ENCODE measurements around the gene COL23A1. TPM values are rescaled to one million over a fixed set of nuclear protein-coding genes. Genes with fewer than 3 reads are reported as not detected.
"Not testable (repeated sequence)": the region's sequence is repeated elsewhere in the genome, so short reads cannot be mapped to it uniquely, and the experiment has no call there.

Gene COL23A1
- total and polyA plus RNA-seq, 2 of the 8 experiments (the other 6 are each of a cell fraction or from before 2014, with no cell fraction given) = 3.1 to 4.7 TPM

DNA sequence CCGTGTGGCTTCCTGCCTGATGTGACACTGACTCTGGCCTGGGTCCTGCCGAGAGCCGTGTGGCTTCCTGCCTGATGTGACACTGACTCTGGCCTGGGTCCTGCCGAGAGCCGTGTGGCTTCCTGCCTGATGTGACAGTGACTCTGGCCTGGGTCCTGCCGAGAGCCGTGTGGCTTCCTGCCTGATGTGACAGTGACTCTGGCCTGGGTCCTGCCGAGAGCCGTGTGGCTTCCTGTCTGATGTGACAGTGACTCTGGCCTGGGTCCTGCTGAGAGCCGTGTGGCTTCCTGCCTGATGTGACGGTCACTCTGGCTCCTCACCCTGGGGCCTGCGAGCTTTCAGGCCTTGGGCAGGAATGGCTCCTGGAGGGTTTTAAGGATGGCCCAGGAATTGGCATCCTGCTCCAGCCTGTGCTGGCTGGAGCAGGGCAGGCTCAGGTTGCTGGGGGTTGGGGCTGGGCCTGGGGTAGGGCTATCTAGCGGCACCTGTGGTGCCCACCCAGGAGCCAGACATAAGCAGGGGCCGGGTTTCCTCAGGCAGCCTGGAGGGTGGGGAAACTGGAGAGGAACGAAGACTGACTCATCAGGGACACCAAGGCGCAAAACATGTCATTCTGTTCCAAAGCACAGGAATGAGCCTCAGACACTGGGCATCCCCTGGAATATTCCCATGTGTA, 350.4 kb downstream of the COL23A1 start:
- H3K9me3 ChIP-seq (ENCODE audit: insufficient read depth in 2 of 2, low read depth in 1 of 2, low read length in 1 of 2); H3K79me2 ChIP-seq (ENCODE audit: control insufficient read depth in 1 of 2, insufficient read depth in 2 of 2, low read length in 2 of 2); H2AK5ac ChIP-seq (ENCODE audit: low read depth, low read length); H2BK20ac ChIP-seq (ENCODE audit: low read length); CTCF ChIA-PET (ENCODE audit: partially characterized antibody); H3K56ac ChIP-seq (replicated peaks; ENCODE audit: insufficient read length, low read depth, low read length); H4K5ac ChIP-seq (ENCODE audit: insufficient read length, low read depth, low read length); H3K4me3 ChIP-seq (ENCODE audit: extremely low read depth in 1 of 4, insufficient read depth in 2 of 4, low read depth in 3 of 4, low read length in 4 of 4); H3K18ac ChIP-seq (ENCODE audit: extremely low read depth, low read length); H3K4me2 ChIP-seq (ENCODE audit: insufficient read depth in 1 of 2, low read depth in 2 of 2, low read length in 2 of 2); H3K27ac ChIP-seq (ENCODE audit: low read depth, low read length); H4K91ac ChIP-seq (replicated peaks; ENCODE audit: insufficient read length, low read length); FAIRE-seq; H3K27me3 ChIP-seq (replicated peaks in 1 of 4; ENCODE audit: control insufficient read depth in 3 of 4, extremely low read depth in 1 of 4, insufficient read depth in 3 of 4, low read length in 3 of 4); H4K20me1 ChIP-seq (replicated peaks in 1 of 2; ENCODE audit: control insufficient read depth in 1 of 2, insufficient read depth in 2 of 2, low read length in 2 of 2); H3K4me1 ChIP-seq (replicated peaks in 1 of 4; ENCODE audit: control insufficient read depth in 3 of 4, insufficient read depth in 4 of 4, low read length in 3 of 4); H3K79me1 ChIP-seq (ENCODE audit: low read depth, low read length); H2BK120ac ChIP-seq (replicated peaks; ENCODE audit: low read depth, low read length); H3K4ac ChIP-seq (replicated peaks; ENCODE audit: insufficient read length, low read depth, low read length); H3K23me2 ChIP-seq (ENCODE audit: low read depth, low read length); H2BK5ac ChIP-seq (ENCODE audit: low read depth, low read length); H2AFZ ChIP-seq (ENCODE audit: low read length); H3K23ac ChIP-seq (ENCODE audit: insufficient read length); H3K9ac ChIP-seq (replicated peaks in 1 of 4; ENCODE audit: extremely low read depth in 1 of 4, low read depth in 3 of 4, low read length in 3 of 4); H3K36me3 ChIP-seq (ENCODE audit: control insufficient read depth in 2 of 4, insufficient read depth in 4 of 4, low read length in 3 of 4); H2BK12ac ChIP-seq (ENCODE audit: low read depth, low read length); H4K8ac ChIP-seq (ENCODE audit: extremely low read depth, insufficient read depth, low read length); H3K14ac ChIP-seq (ENCODE audit: insufficient read length); DNase-seq (ENCODE audit: low read depth in 1 of 2, low spot score in 2 of 2); H2BK15ac ChIP-seq (ENCODE audit: low read length): not testable (repeated sequence)
- 94% methylated on average over 11 of the region's 16 CpGs; no CpG with 5 or more reads in 1 of the 2 experiments for WGBS, 2 experiments (ENCODE audit: extremely low coverage in 1 of 2, insufficient coverage in 1 of 2, insufficient read length in 1 of 2, insufficient replicate concordance in 2 of 2, low coverage in 1 of 2, low lambda C conversion rate in 2 of 2, missing lambda C conversion rate in 1 of 2)
- POLR2A ChIA-PET (ENCODE audit: partially characterized antibody) = interaction anchor here (1.3 to 21.6 kb wide), 2 partner anchors 24 to 29 kb away, joined by 3 to 507 read pairs; partner anchors contain the start of gene HNRNPAB

All from H1 (cell line).